GM12875 (cell line): ENCODE data around the gene FBXO30.

Experiments used
- H3K4me3 ChIP-seq: one replicate; pipeline ENCODE4 v1.5.1; 2011; ENCODE audit warnings: low read depth, low read length, control low read depth
- TF ChIP-seq, protein P1 (sequence below): IDR thresholded peaks from 2 replicates; pipeline ENCODE4 v1.5.1; 2011; ENCODE audit warnings: low read depth, mild to moderate bottlenecking, control low read depth, inconsistent platforms, low read length, moderate library complexity, borderline replicate concordance; ENCODE audit not compliant: insufficient read depth

Gene FBXO30

DNA sequence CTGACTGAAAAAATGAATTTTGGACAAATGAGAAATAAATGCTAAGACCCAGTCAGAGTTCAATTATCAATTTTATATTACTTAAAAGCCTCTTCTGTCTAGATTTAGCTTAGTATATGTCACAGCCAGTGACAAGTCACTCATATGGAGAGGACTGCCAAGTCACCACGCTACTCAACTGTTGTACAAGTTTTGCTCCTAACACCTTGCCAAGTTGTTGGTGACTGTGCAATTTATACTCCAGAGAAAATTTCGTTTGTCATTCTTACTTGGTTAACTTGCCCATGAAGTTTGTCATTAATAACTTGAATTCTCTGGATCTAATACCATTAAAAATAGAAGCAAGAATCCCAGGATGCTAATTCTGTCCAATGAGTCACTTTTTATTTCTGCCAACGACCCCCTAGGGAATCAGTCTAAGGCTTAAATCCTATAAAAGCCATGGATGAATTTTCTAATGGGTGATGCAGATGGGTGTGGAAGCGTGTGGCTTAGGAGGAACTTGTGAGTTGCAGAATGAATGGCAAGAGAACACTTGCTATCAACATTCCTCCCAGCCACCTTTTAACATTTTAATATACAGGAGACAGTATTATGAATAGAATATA lies 30.4 kb upstream of the FBXO30 start:
- no peak overlapping the region for H3K4me3 ChIP-seq
- TF ChIP-seq, protein P1, sequence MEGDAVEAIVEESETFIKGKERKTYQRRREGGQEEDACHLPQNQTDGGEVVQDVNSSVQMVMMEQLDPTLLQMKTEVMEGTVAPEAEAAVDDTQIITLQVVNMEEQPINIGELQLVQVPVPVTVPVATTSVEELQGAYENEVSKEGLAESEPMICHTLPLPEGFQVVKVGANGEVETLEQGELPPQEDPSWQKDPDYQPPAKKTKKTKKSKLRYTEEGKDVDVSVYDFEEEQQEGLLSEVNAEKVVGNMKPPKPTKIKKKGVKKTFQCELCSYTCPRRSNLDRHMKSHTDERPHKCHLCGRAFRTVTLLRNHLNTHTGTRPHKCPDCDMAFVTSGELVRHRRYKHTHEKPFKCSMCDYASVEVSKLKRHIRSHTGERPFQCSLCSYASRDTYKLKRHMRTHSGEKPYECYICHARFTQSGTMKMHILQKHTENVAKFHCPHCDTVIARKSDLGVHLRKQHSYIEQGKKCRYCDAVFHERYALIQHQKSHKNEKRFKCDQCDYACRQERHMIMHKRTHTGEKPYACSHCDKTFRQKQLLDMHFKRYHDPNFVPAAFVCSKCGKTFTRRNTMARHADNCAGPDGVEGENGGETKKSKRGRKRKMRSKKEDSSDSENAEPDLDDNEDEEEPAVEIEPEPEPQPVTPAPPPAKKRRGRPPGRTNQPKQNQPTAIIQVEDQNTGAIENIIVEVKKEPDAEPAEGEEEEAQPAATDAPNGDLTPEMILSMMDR: no peak

DNA sequence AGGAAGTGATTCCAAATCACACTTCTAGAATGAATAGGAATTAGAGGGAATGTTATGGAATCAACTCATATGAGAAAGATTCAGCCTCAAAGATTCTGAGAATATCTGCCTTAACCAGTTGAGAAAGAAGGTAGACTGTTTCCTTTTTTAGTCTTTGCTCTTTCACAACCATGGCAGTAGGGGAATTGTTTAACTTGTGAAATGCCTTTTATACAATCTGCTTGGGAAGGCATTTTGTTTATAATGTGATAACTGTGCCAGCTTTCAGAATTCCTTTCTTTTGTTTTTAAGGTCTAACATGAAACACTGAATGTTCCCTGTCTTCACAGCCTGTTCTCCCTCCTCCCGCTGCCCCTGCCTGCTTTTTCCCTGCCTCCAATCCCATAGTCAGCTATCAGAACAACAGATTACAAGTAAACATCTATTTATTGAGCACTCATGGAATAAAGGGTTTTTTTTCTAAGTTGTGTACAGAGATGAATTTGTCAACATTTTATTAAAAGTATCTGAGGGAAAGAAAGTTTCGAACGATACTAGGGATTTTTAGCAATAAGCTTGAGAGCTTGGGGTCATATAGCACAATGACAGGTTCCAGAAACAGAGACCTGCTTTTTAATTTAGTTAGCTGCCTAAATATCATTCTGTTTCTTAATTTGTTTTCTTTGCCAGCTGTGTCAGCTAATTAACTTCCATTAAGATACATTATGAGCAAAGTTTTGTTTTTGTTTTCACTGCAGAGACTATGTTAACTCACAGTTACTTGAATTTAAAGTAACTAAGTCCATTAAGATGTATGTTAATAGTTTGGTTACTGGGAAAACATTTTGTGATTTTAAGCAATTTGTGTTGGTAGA lies 28.3 kb upstream of the FBXO30 start:
- TF ChIP-seq, protein P1: no peak
- no peak overlapping the region for H3K4me3 ChIP-seq

DNA sequence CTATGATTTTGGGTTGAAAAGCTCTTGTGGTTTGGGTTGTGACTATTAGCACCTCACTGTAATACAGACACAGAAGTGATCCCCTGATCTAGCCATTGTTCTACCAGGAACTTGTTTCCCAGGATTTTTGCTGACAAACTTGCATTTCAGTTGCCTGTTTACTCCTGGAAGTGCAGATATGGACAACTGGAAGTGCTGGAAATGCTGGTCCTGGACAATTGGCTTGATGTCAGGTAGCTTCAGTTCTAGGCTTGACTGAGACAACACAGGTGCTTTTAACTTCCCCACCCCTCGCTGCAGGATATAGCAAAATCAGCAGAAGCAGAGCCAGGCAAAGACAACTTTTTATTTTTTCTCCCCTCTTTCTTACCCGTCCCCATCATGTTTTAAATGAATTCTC lies 27.1 kb upstream of the FBXO30 start:
- TF ChIP-seq, protein P1: no peak
- no peak overlapping the region for H3K4me3 ChIP-seq

DNA sequence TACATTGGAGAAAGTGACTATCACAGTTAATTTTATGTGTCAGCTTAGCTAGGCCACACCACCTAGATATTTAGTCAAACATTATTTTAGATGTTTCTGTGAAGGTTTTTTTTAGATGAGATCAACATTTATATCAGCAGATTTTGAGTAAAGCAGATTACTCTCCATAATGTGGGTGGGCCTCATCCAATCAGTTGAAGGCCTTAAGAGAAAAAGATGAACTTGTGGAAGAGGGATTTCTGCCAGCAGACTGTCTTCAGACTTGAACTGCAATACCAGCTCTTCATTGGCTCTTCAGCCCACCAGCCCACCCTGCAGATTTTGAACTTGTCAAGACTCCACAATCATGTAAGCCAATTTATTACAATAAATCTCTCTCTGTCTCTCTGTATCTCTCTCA lies 25.1 kb upstream of the FBXO30 start:
- no peak overlapping the region for H3K4me3 ChIP-seq
- TF ChIP-seq, protein P1: no peak

DNA sequence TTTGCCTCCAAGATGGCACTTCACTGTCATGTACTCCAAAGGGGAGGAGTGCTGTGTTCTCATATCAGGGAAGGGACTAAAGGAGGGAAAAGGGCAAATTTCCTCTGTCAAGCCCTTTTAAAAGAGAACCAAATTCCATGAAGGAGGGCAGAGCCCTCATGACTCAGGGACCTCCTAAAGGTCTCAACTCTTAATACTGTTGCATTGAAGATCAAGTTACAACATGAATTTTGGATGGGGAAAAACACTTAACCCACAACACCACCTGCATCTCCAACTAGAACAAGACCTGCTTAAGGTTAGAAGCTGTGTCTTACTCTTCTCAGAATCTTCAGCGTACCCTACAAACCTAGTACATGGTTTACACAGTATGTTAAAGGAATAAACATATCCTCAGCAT lies 23.7 kb upstream of the FBXO30 start:
- H3K4me3 ChIP-seq: no peak overlapping the region
- TF ChIP-seq, protein P1: no peak

DNA sequence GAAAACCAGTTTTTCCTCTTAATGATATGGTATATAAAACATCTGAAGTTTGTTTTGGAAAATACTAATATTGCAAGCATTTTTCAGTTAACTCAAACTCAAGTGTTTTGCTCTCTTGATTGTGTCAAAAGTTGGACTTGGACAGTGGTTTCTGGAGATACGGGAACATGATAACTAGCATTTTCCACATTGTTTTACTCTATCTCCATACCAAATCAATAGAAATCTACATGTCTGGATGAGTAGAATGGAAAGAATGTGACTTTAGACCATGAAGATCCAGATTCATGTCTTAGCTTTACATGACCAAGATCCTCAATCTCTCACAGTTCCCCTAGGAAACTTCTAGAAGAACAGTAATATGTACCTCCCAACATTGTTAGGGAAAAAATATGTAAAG lies 22.2 kb upstream of the FBXO30 start:
- TF ChIP-seq, protein P1: no peak
- H3K4me3 ChIP-seq: no peak overlapping the region

DNA sequence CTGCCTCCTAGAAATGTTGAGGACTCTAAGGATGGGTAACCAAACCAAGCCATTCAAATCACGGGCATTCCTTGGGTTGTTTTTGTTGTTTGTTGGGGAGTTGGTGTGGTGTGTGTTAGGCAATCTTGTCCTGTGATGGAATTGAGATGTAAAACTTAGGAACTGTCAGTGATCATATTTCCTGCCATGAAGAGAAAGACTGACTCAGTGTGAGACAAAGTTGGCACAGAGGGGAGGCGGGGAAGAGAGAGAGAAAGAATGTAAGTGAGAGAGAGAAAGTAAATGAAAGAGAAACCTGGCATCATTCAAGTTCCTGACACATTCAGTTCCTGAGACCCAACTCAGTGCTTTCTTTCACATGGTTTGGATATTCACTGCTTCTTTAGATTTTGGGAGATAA lies 21.6 kb upstream of the FBXO30 start:
- TF ChIP-seq, protein P1: no peak
- no peak overlapping the region for H3K4me3 ChIP-seq
